ENCODE results near the gene IPO5.

DNA sequence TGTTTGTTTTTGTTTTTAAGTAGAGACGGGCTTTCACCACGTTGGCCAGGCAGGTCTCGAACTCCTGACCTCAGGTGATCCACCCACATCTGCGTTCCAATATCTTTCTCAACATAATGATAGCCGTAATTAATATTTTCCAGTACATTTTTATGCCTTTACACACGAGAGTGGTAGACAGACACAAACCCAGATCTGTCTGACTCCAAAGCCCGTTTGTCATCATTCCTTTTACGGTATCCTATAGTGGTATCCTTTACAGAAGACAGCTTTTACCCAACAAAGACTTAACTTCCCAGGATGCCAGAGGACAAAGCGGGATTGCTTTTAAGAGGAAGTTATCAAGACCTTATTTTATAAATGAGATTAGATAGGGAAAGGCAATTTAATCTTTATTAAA lies 59.8 kb downstream of the IPO5 start:
- TF ChIP-seq POLR2A (IDR thresholded peaks at IDR 0.05; ENCODE audit: low read depth, low read length) = no peak
- TF ChIP-seq, protein P1, sequence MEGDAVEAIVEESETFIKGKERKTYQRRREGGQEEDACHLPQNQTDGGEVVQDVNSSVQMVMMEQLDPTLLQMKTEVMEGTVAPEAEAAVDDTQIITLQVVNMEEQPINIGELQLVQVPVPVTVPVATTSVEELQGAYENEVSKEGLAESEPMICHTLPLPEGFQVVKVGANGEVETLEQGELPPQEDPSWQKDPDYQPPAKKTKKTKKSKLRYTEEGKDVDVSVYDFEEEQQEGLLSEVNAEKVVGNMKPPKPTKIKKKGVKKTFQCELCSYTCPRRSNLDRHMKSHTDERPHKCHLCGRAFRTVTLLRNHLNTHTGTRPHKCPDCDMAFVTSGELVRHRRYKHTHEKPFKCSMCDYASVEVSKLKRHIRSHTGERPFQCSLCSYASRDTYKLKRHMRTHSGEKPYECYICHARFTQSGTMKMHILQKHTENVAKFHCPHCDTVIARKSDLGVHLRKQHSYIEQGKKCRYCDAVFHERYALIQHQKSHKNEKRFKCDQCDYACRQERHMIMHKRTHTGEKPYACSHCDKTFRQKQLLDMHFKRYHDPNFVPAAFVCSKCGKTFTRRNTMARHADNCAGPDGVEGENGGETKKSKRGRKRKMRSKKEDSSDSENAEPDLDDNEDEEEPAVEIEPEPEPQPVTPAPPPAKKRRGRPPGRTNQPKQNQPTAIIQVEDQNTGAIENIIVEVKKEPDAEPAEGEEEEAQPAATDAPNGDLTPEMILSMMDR (conservative IDR thresholded peaks at IDR 0.05; ENCODE audit: low read depth, low read length) = no peak
- no peak for TF ChIP-seq RFX5 (IDR thresholded peaks at IDR 0.05; ENCODE audit: low read depth, low read length)

Measured in IMR-90 (cell line).